ENCODE data around the gene PLCG2. TPM values are rescaled to one million over a fixed set of nuclear protein-coding genes. Genes with fewer than 3 reads are reported as not detected.

PLCG2 gene
- total and polyA plus RNA-seq, 2 of the 8 experiments (the other 6 are each of a cell fraction or from before 2014, with no cell fraction given), result 6.1 to 6.9 TPM

GRCh38 chr16:81987706-81988105, 208.6 kb downstream of the PLCG2 start (continued):
- no peak for TF ChIP-seq TCF12 (IDR thresholded peaks at IDR 0.05; ENCODE audit: low read depth, low read length)
- no peak for TF ChIP-seq USF2 (IDR thresholded peaks at IDR 0.05; ENCODE audit: low read length)
- no peak for TF ChIP-seq RBBP5 (IDR thresholded peaks at IDR 0.05; ENCODE audit: borderline replicate concordance, low read depth, low read length)
